RWPE2 (cell line): ENCODE results near the gene MRPL41.

Experiments used
- ATAC-seq: fragments of 200-7000 bp; cut with Tn5 transposase; 3 replicates; pipeline ENCODE4 v1.9.1; 2021; ENCODE audit warnings: low read depth
- DNase-seq: peaks from one replicate; pipeline ENCODE4 v3.0.0-alpha.2; 2020; ENCODE audit warnings: low spot score
- H3K27ac ChIP-seq: fragments of 450-650 bp; 2 replicates; pipeline ENCODE4 v1.5.1; 2017; ENCODE audit warnings: mild to moderate bottlenecking; ENCODE audit not compliant: poor library complexity, severe bottlenecking
- H3K27me3 ChIP-seq: fragments of 250-450 bp; sonication (Bioruptor Pico); 2 replicates; pipeline ENCODE4 v1.5.1; 2021; ENCODE audit warnings: mild to moderate bottlenecking, moderate library complexity; ENCODE audit not compliant: insufficient read depth, poor library complexity, severe bottlenecking
- H3K36me3 ChIP-seq: fragments of 250-450 bp; sonication (Bioruptor Pico); 2 replicates; pipeline ENCODE4 v1.5.1; 2020; ENCODE audit warnings: low read depth, mild to moderate bottlenecking, moderate library complexity
- H3K4me1 ChIP-seq: fragments of 250-450 bp; sonication (Bioruptor Pico); 2 replicates; pipeline ENCODE4 v1.5.1; 2021; ENCODE audit warnings: mild to moderate bottlenecking, moderate library complexity; ENCODE audit not compliant: insufficient read depth, poor library complexity, severe bottlenecking
- H3K4me3 ChIP-seq: fragments of 250-450 bp; sonication (Bioruptor Pico); 2 replicates; pipeline ENCODE4 v1.5.1; 2021; ENCODE audit warnings: mild to moderate bottlenecking, moderate library complexity; ENCODE audit not compliant: severe bottlenecking
- H3K9me3 ChIP-seq: fragments of 250-450 bp; sonication (Bioruptor Pico); 2 replicates; pipeline ENCODE4 v1.5.1; 2021; ENCODE audit warnings: mild to moderate bottlenecking, moderate library complexity; ENCODE audit not compliant: severe bottlenecking
- CTCF ChIP-seq: fragments of 450-650 bp; IDR thresholded peaks from one replicate; pipeline ENCODE4 v1.5.1; 2017; ENCODE audit warnings: mild to moderate bottlenecking, moderate library complexity; ENCODE audit not compliant: poor library complexity, severe bottlenecking

MRPL41 gene

DNA sequence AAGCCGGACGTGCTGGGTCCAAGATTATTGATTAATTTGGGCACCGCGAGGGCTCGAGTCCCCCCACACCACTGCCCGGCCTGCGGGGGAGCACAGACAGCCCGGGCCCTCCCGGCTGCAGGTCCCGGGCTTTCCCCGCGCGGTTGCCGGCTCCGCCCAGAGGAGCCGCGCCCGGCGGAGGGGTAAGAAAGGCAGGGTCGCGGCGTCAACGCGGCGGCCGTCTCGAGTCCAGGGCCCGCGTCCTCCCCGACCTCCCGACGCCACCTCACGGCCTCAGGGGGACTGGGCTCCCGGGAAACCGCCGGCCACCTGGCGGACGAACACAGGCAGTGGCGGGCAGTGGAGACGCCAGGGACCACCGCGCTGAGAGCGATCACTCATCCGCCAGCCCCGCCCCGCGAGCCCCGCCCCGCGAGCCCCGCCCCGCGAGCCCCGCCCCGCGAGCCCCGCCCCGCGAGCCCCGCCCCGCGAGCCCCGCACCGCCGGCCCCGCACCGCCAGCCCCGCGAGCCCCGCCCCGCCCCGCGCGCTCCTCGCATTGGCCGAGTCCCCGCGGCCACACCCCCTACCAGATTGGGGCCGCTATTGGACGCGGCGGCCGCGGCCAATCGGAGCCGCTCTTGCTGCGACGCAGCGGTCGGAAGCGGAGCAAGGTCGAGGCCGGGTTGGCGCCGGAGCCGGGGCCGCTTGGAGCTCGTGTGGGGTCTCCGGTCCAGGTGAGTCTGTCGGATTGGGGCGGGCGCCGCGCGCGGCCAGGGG is at the start of gene MRPL41:
Gene MRPL41 (plus strand): TSS at position 616 of the 758 bp plus-strand sequence. CDS start 203 bp downstream, outside the sequence.
- no peak for TF ChIP-seq CTCF
- ATAC-seq = peak; percentile 80
- H3K4me3 ChIP-seq = peak within 1 kb of the TSS; percentile 96
- H3K4me1 ChIP-seq = no peaks in the 10 kb centered on the region
- peak; percentile 89 for DNase-seq
- peak within 1 kb of the TSS; percentile 50 for H3K27ac ChIP-seq
- H3K9me3 ChIP-seq = no peaks in the 10 kb centered on the region
- H3K36me3 ChIP-seq = peaks cover 33% of the 10 kb centered on the region
- no peaks in the 10 kb centered on the region for H3K27me3 ChIP-seq

DNA sequence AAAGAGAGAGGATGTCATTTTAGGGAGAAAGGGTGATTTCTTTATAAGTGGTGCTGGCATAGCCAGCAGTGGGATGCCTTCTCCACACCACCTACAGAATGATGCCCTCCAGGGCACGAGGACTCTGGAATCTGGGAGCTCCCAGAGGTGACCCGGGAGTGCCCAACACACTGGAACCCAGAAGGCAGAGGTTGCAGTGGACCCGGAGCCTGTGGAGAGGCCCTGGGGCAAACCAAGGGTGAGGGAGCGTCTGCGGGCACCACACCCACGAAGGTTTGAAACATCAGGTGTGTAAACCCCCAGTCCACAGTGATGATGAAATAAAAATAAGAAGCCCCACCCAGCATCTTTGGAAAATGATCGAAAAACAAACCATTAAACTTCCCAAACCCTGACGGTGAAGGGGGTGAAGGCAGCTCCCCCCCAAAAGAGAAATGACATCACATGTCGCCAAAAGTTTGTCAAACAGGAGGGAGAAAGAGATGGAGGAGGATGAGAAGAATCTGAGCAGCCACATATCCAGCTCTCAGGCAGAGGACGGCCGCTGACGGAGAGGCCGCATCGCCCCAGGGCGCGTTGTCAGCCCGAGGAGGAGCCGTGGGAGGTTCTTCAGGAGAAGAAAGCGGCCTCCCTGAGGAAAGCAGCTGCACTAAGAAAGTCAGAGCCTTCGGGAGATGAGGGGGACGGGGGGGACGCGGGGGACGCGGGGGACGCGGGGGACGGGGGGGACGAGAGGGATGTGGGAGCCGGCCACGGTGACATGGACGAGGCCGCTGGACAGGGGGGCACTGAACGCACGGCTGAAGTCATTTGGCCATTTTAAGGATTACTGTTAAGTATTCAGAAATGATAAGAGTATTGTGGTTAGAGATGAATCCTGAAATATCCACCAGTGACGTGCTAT is 49.4 kb upstream of the MRPL41 start:
- DNase-seq (no peak), ATAC-seq (peak; percentile 73)
- no peak for TF ChIP-seq CTCF
- no peaks in the 10 kb centered on the region for H3K9me3 ChIP-seq
- no peaks in the 10 kb centered on the region for H3K4me1 ChIP-seq
- no peaks in the 10 kb centered on the region for H3K27me3 ChIP-seq
- H3K27ac ChIP-seq = no peak overlapping the region
- no peak overlapping the region for H3K4me3 ChIP-seq
- no peaks in the 10 kb centered on the region for H3K36me3 ChIP-seq

DNA sequence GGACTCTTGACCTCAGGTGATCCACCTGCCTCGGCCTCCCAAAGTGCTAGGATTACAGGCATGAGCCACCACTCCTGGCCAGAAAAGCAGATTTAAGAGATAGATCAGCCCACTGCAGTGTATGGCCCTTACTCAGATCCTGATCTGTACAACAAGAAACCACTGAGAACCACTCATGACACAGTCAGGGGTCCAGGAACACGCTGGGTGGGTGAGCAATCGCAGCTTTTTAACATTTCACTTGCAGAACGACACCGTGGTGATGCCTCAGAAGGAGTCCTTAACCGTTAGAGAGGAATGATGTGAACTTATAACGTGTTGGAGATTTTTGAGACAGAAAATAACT is 47.3 kb upstream of the MRPL41 start:
- ATAC-seq (no peak), DNase-seq (no peak)
- no peaks in the 10 kb centered on the region for H3K4me1 ChIP-seq
- H3K36me3 ChIP-seq = no peaks in the 10 kb centered on the region
- H3K9me3 ChIP-seq = no peaks in the 10 kb centered on the region
- TF ChIP-seq CTCF = no peak
- H3K4me3 ChIP-seq = no peak overlapping the region
- no peak overlapping the region for H3K27ac ChIP-seq
- no peaks in the 10 kb centered on the region for H3K27me3 ChIP-seq

DNA sequence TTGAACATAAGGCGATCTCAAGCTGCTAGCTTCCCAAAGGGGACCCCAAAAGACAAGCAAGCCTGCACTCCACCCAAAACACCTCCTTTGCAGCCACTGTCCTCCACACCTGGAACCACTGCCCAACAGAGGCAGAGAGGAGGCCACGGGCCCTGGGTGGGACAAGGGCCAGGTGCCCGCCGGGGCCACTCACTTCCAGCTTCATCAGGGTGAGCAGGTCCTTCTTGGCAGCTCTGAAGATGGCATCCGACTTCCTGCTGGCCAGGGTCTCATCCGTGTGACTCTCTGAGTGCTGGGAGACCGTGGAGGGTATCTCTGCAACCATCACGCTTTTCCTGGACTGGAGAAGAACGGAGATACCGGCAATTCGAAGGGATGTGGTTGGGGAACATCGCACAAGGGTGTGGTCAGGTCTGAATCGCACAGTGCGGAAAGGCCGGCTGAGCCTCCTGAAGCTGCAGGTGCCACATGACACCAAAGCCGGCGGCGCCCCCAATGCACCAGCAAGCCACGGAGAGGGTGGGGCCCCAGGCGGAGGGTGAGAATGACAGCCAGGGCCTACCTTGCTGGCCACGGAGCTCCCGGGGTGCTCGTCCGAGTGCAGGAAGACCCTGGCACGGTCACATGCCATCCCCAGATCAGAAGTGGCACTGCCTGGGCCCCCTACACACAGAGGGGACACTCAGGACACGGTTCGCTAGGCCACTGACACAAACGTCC is 46.1 kb upstream of the MRPL41 start:
- TF ChIP-seq CTCF = no peak
- ATAC-seq = no peak
- no peak overlapping the region for H3K27ac ChIP-seq
- no peaks in the 10 kb centered on the region for H3K36me3 ChIP-seq
- DNase-seq = no peak
- H3K4me3 ChIP-seq = no peak overlapping the region
- H3K27me3 ChIP-seq = no peaks in the 10 kb centered on the region
- no peaks in the 10 kb centered on the region for H3K4me1 ChIP-seq
- peaks cover 3% of the 10 kb centered on the region for H3K9me3 ChIP-seq
